Measurements from ENCODE around the gene MAPK7.

Gene MAPK7

GRCh38 chr17:19398301-19399181, 20.2 kb downstream of the MAPK7 start:
- Histone ChIP-seq H3K4me1 (ENCODE audit: insufficient read depth, low read length) (peaks cover 29% of the 10 kb centered on the region), H3K27me3 (ENCODE audit: control insufficient read depth in 1 of 2, insufficient read depth in 2 of 2, low read length in 2 of 2) (no peaks in the 10 kb centered on the region), H3K27ac (ENCODE audit: low read depth, low read length) (no peak overlapping the region), H3K9me3 (ENCODE audit: low read length) (no peaks in the 10 kb centered on the region), H3K9ac (ENCODE audit: low read length) (no peak overlapping the region), H3K4me3 (ENCODE audit: low read depth in 1 of 2, low read length in 2 of 2) (no peak overlapping the region), H3K36me3 (ENCODE audit: insufficient read depth, low read length) (no peaks in the 10 kb centered on the region)

GRCh38 chr17:19399750-19400450, 21.6 kb downstream of the MAPK7 start:
- Histone ChIP-seq H3K4me1 (ENCODE audit: insufficient read depth, low read length) (peaks cover 29% of the 10 kb centered on the region), H3K27ac (ENCODE audit: low read depth, low read length) (no peak overlapping the region), H3K9ac (ENCODE audit: low read length) (no peak overlapping the region), H3K36me3 (ENCODE audit: insufficient read depth, low read length) (no peaks in the 10 kb centered on the region), H3K4me3 (ENCODE audit: low read depth in 1 of 2, low read length in 2 of 2) (no peak overlapping the region), H3K9me3 (ENCODE audit: low read length) (no peaks in the 10 kb centered on the region), H3K27me3 (ENCODE audit: control insufficient read depth in 1 of 2, insufficient read depth in 2 of 2, low read length in 2 of 2) (no peaks in the 10 kb centered on the region)

- no peak overlapping the region for H3K27ac ChIP-seq (ENCODE audit: low read depth, low read length)
- no peak overlapping the region for H3K9ac ChIP-seq (ENCODE audit: low read length)
- H3K36me3 ChIP-seq (ENCODE audit: insufficient read depth, low read length), result no peaks in the 10 kb centered on the region
- H3K4me1 ChIP-seq (ENCODE audit: insufficient read depth, low read length), result peaks cover 29% of the 10 kb centered on the region
- H3K27me3 ChIP-seq (ENCODE audit: control insufficient read depth in 1 of 2, insufficient read depth in 2 of 2, low read length in 2 of 2), result no peaks in the 10 kb centered on the region
- no peaks in the 10 kb centered on the region for H3K9me3 ChIP-seq (ENCODE audit: low read length)
- H3K4me3 ChIP-seq (ENCODE audit: low read depth in 1 of 2, low read length in 2 of 2), result no peak overlapping the region
These were observed 23.2 kb downstream of the MAPK7 start for GRCh38 chr17:19401321-19402010.

- no peaks in the 10 kb centered on the region for H3K9me3 ChIP-seq (ENCODE audit: low read length)
- no peak overlapping the region for H3K27ac ChIP-seq (ENCODE audit: low read depth, low read length)
- H3K9ac ChIP-seq (ENCODE audit: low read length), result no peak overlapping the region
- H3K27me3 ChIP-seq (ENCODE audit: control insufficient read depth in 1 of 2, insufficient read depth in 2 of 2, low read length in 2 of 2), result no peaks in the 10 kb centered on the region
- H3K4me1 ChIP-seq (ENCODE audit: insufficient read depth, low read length), result peaks cover 29% of the 10 kb centered on the region
- H3K36me3 ChIP-seq (ENCODE audit: insufficient read depth, low read length), result no peaks in the 10 kb centered on the region
- no peak overlapping the region for H3K4me3 ChIP-seq (ENCODE audit: low read depth in 1 of 2, low read length in 2 of 2)
These were observed 23.9 kb downstream of the MAPK7 start for GRCh38 chr17:19402171-19402570.

- H3K9ac ChIP-seq (ENCODE audit: low read length), result no peak overlapping the region
- no peak overlapping the region for H3K4me3 ChIP-seq (ENCODE audit: low read depth in 1 of 2, low read length in 2 of 2)
- H3K9me3 ChIP-seq (ENCODE audit: low read length), result no peaks in the 10 kb centered on the region
- no peaks in the 10 kb centered on the region for H3K27me3 ChIP-seq (ENCODE audit: control insufficient read depth in 1 of 2, insufficient read depth in 2 of 2, low read length in 2 of 2)
- H3K36me3 ChIP-seq (ENCODE audit: insufficient read depth, low read length), result no peaks in the 10 kb centered on the region
- H3K4me1 ChIP-seq (ENCODE audit: insufficient read depth, low read length), result peaks cover 23% of the 10 kb centered on the region
- H3K27ac ChIP-seq (ENCODE audit: low read depth, low read length), result no peak overlapping the region
These were observed 24.7 kb downstream of the MAPK7 start for GRCh38 chr17:19403021-19403420.

- Histone ChIP-seq H3K4me3 (ENCODE audit: low read depth in 1 of 2, low read length in 2 of 2) (no peak overlapping the region), H3K36me3 (ENCODE audit: insufficient read depth, low read length) (no peaks in the 10 kb centered on the region), H3K27ac (ENCODE audit: low read depth, low read length) (no peak overlapping the region), H3K9me3 (ENCODE audit: low read length) (no peaks in the 10 kb centered on the region), H3K9ac (ENCODE audit: low read length) (no peak overlapping the region), H3K4me1 (ENCODE audit: insufficient read depth, low read length) (peaks cover 15% of the 10 kb centered on the region), H3K27me3 (ENCODE audit: control insufficient read depth in 1 of 2, insufficient read depth in 2 of 2, low read length in 2 of 2) (no peaks in the 10 kb centered on the region)
These were observed 26.0 kb downstream of the MAPK7 start for GRCh38 chr17:19404264-19404663.

- Histone ChIP-seq H3K9me3 (ENCODE audit: low read length) (no peaks in the 10 kb centered on the region), H3K4me1 (ENCODE audit: insufficient read depth, low read length) (peaks cover 15% of the 10 kb centered on the region), H3K36me3 (ENCODE audit: insufficient read depth, low read length) (no peaks in the 10 kb centered on the region), H3K4me3 (ENCODE audit: low read depth in 1 of 2, low read length in 2 of 2) (no peak overlapping the region), H3K27me3 (ENCODE audit: control insufficient read depth in 1 of 2, insufficient read depth in 2 of 2, low read length in 2 of 2) (no peaks in the 10 kb centered on the region), H3K27ac (ENCODE audit: low read depth, low read length) (no peak overlapping the region), H3K9ac (ENCODE audit: low read length) (no peak overlapping the region)
These were observed 26.8 kb downstream of the MAPK7 start for GRCh38 chr17:19405114-19405513.

GRCh38 chr17:19407601-19408345, 29.5 kb downstream of the MAPK7 start:
- Histone ChIP-seq H3K9me3 (ENCODE audit: low read length) (no peaks in the 10 kb centered on the region), H3K9ac (ENCODE audit: low read length) (no peak overlapping the region), H3K4me1 (ENCODE audit: insufficient read depth, low read length) (peaks cover 11% of the 10 kb centered on the region), H3K4me3 (ENCODE audit: low read depth in 1 of 2, low read length in 2 of 2) (no peak overlapping the region), H3K27ac (ENCODE audit: low read depth, low read length) (no peak overlapping the region), H3K27me3 (ENCODE audit: control insufficient read depth in 1 of 2, insufficient read depth in 2 of 2, low read length in 2 of 2) (no peaks in the 10 kb centered on the region), H3K36me3 (ENCODE audit: insufficient read depth, low read length) (no peaks in the 10 kb centered on the region)

GRCh38 chr17:19408346-19408710, 30.0 kb downstream of the MAPK7 start:
- Histone ChIP-seq H3K27ac (ENCODE audit: low read depth, low read length) (no peak overlapping the region), H3K4me1 (ENCODE audit: insufficient read depth, low read length) (peaks cover 11% of the 10 kb centered on the region), H3K36me3 (ENCODE audit: insufficient read depth, low read length) (no peaks in the 10 kb centered on the region), H3K9me3 (ENCODE audit: low read length) (no peaks in the 10 kb centered on the region), H3K4me3 (ENCODE audit: low read depth in 1 of 2, low read length in 2 of 2) (no peak overlapping the region), H3K9ac (ENCODE audit: low read length) (no peak overlapping the region), H3K27me3 (ENCODE audit: control insufficient read depth in 1 of 2, insufficient read depth in 2 of 2, low read length in 2 of 2) (no peaks in the 10 kb centered on the region)

- H3K4me3 ChIP-seq (ENCODE audit: low read depth in 1 of 2, low read length in 2 of 2), result no peak overlapping the region
- no peaks in the 10 kb centered on the region for H3K27me3 ChIP-seq (ENCODE audit: control insufficient read depth in 1 of 2, insufficient read depth in 2 of 2, low read length in 2 of 2)
- no peak overlapping the region for H3K9ac ChIP-seq (ENCODE audit: low read length)
- H3K36me3 ChIP-seq (ENCODE audit: insufficient read depth, low read length), result no peaks in the 10 kb centered on the region
- H3K9me3 ChIP-seq (ENCODE audit: low read length), result no peaks in the 10 kb centered on the region
- peaks cover 11% of the 10 kb centered on the region for H3K4me1 ChIP-seq (ENCODE audit: insufficient read depth, low read length)
- no peak overlapping the region for H3K27ac ChIP-seq (ENCODE audit: low read depth, low read length)
These were observed 30.8 kb downstream of the MAPK7 start for GRCh38 chr17:19409066-19409465.

- H3K4me1 ChIP-seq (ENCODE audit: insufficient read depth, low read length), result peaks cover 11% of the 10 kb centered on the region
- H3K27ac ChIP-seq (ENCODE audit: low read depth, low read length), result no peak overlapping the region
- no peak overlapping the region for H3K9ac ChIP-seq (ENCODE audit: low read length)
- H3K4me3 ChIP-seq (ENCODE audit: low read depth in 1 of 2, low read length in 2 of 2), result no peak overlapping the region
- H3K9me3 ChIP-seq (ENCODE audit: low read length), result no peaks in the 10 kb centered on the region
- H3K36me3 ChIP-seq (ENCODE audit: insufficient read depth, low read length), result no peaks in the 10 kb centered on the region
- no peaks in the 10 kb centered on the region for H3K27me3 ChIP-seq (ENCODE audit: control insufficient read depth in 1 of 2, insufficient read depth in 2 of 2, low read length in 2 of 2)
These were observed 31.2 kb downstream of the MAPK7 start for GRCh38 chr17:19409509-19409908.

All from muscle layer of colon (tissue), 2 donors.